K562 (cell line): ENCODE results near the gene APOO. TPM values are rescaled to one million over a fixed set of nuclear protein-coding genes. Genes with fewer than 3 reads are reported as not detected.

ENCODE experiments used
- E2F4 ChIP-seq: sonication (generic); formaldehyde crosslinking; IDR thresholded peaks from 2 replicates; pipeline ENCODE4 v1.8.0; 2022; ENCODE audit warnings: mild to moderate bottlenecking, low read depth, missing genetic modification reagents
- E2F5 ChIP-seq: sonication (generic); formaldehyde crosslinking; IDR thresholded peaks from 2 replicates; pipeline ENCODE4 v1.8.0; 2022; ENCODE audit warnings: mild to moderate bottlenecking, missing genetic modification reagents
- MGA ChIP-seq: fragments of 450-650 bp; IDR thresholded peaks from 2 replicates; pipeline ENCODE4 v1.6.1; 2016; ENCODE audit warnings: mild to moderate bottlenecking, moderate library complexity
- MLX ChIP-seq, 2 experiments: fragments of 450-650 bp in 1 of 2; sonication (generic) in 1 of 2; formaldehyde crosslinking; conservative IDR thresholded peaks; 2 replicates each; pipeline versions ENCODE4 v1.4.0 to v1.8.1; 2020 to 2022; ENCODE audit warnings: mild to moderate bottlenecking in 1 of 2, missing genetic modification reagents in 1 of 2
- NR0B1 ChIP-seq: fragments of 450-650 bp; IDR thresholded peaks from one replicate; pipeline ENCODE4 v1.6.1; 2018; ENCODE audit warnings: mild to moderate bottlenecking, moderate library complexity; ENCODE audit not compliant: partially characterized antibody
- ZBTB5 ChIP-seq: fragments of 450-650 bp; IDR thresholded peaks from 2 replicates; pipeline ENCODE4 v1.6.1; 2017; ENCODE audit warnings: antibody characterized with exemption
- ZNF77 ChIP-seq: fragments of 250-450 bp; sonication (Bioruptor Pico); IDR thresholded peaks from 2 replicates; pipeline ENCODE4 v1.5.0; 2020
- polyA plus RNA-seq, 8 experiments: library from polyadenylated mRNA; depleted of rRNA in 4 of 8; stranded (reverse) in 5 of 8; unstranded in 3 of 8; fragments of >200 nt; fragmentation: Nextera tagmentation in 2 of 8; fragmentation: Illumina TruSeq in 1 of 8; extraction: Ambion mirVana in 2 of 8; extraction: Trizol in 1 of 8; gene quantifications; 2 replicates each; pipeline versions ENCODE4 v1.2.1 to v1.2.3, GENCODE V29; 2011 to 2014; ENCODE audit warnings: inconsistent platforms in 1 of 8, missing spikeins in 1 of 8
- total RNA-seq, 7 experiments: library from RNA; depleted of rRNA in 6 of 7; stranded (reverse); fragments of >200 nt in 6 of 7; fragmentation: Illumina TruSeq in 2 of 7; extraction: Trizol in 2 of 7; gene quantifications; 2 replicates each; pipeline versions ENCODE4 v1.2.1 to v1.2.3, GENCODE V29; 2011 to 2021; ENCODE audit warnings: low replicate concordance in 1 of 7

APOO gene
- total and polyA plus RNA-seq, 9 of the 15 experiments (the other 6 are each of a cell fraction or from before 2014, with no cell fraction given): 37.3 to 76.4 (median 60.8) TPM

GRCh38 chrX:23783589-23784469 lies 123.9 kb downstream of the APOO start (continued):
- no peak for TF ChIP-seq ZBTB5
- TF ChIP-seq MGA: no peak
- TF ChIP-seq E2F5: no peak
- TF ChIP-seq E2F4 (CRISPR knock-in tag): no peak
- no peak for TF ChIP-seq MLX (CRISPR knock-in tag; conservative IDR thresholded peaks at IDR 0.05)
- TF ChIP-seq ZNF77 (CRISPR knock-in tag): no peak
- TF ChIP-seq NR0B1: no peak
